Neural progenitor cell (in vitro differentiated cells): ENCODE measurements around the gene SNX14.

Experiments used
- EZH2 ChIP-seq: fragments of 200-600 bp; sonication (generic); IDR thresholded peaks from 2 replicates; pipeline ENCODE4 v1.6.1; 2017; ENCODE audit warnings: antibody characterized with exemption, mild to moderate bottlenecking, moderate library complexity
- EZH2phosphoT487 ChIP-seq: fragments of 200-600 bp; sonication (generic); IDR thresholded peaks from 2 replicates; pipeline ENCODE4 v1.6.1; 2017; ENCODE audit warnings: antibody characterized with exemption
- TF ChIP-seq, protein P1 (sequence below): fragments of 200-600 bp; sonication (generic); IDR thresholded peaks from 2 replicates; pipeline ENCODE4 v1.5.1; 2017; ENCODE audit warnings: antibody characterized with exemption, mild to moderate bottlenecking

DNA sequence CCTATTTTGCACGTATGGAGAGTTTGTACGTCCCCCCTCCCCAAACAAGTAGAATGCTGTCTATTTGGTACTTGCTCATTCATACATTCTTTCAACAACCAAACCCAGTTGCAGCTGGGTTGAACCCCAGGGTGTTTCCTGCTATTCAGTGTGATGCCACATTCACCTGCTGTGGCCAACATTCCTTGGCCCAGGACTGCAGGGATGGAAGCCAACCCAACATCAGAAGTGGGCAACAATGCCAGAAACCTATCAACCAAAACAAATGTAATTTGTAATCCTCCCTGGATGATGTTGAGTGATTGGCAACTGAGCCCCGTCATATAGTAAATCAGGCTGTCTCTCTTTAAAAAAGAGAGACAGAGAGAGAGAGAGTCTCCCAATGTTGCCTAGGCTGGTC, 134.9 kb downstream of the SNX14 start:
- TF ChIP-seq, protein P1, sequence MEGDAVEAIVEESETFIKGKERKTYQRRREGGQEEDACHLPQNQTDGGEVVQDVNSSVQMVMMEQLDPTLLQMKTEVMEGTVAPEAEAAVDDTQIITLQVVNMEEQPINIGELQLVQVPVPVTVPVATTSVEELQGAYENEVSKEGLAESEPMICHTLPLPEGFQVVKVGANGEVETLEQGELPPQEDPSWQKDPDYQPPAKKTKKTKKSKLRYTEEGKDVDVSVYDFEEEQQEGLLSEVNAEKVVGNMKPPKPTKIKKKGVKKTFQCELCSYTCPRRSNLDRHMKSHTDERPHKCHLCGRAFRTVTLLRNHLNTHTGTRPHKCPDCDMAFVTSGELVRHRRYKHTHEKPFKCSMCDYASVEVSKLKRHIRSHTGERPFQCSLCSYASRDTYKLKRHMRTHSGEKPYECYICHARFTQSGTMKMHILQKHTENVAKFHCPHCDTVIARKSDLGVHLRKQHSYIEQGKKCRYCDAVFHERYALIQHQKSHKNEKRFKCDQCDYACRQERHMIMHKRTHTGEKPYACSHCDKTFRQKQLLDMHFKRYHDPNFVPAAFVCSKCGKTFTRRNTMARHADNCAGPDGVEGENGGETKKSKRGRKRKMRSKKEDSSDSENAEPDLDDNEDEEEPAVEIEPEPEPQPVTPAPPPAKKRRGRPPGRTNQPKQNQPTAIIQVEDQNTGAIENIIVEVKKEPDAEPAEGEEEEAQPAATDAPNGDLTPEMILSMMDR: no peak
- TF ChIP-seq EZH2: no peak
- TF ChIP-seq EZH2phosphoT487: no peak
